Measurements from ENCODE around the gene SETD3. TPM values are rescaled to one million over a fixed set of nuclear protein-coding genes. Genes with fewer than 3 reads are reported as not detected.

Gene SETD3
- polyA plus RNA-seq, 1 donor (not counting 4 experiments of a cell fraction or from before 2014, with no cell fraction given), result 48.1 TPM

GRCh38 chr14:99476864-99477263, 3.8 kb downstream of the SETD3 start:
- Histone ChIP-seq H3K27ac (ENCODE audit: control insufficient read depth, insufficient read depth, low read length) (no peak overlapping the region), H3K27me3 (ENCODE audit: control insufficient read depth, extremely low read depth, insufficient read depth, low read length) (no peaks in the 10 kb centered on the region), H4K20me1 (ENCODE audit: control insufficient read depth, extremely low read depth, insufficient read depth, low read length) (no peaks in the 10 kb centered on the region), H3K4me3 (ENCODE audit: control insufficient read depth in 2 of 3, extremely low read depth in 1 of 3, insufficient read depth in 2 of 3, low read depth in 1 of 3, low read length in 3 of 3) (no peak overlapping the region), H2AFZ (ENCODE audit: control insufficient read depth, low read length) (no peak overlapping the region), H3K36me3 (ENCODE audit: control insufficient read depth in 2 of 2, extremely low read depth in 1 of 2, insufficient read depth in 2 of 2, low read length in 2 of 2) (no peaks in the 10 kb centered on the region), H3K4me2 (ENCODE audit: control insufficient read depth, extremely low read depth, insufficient read depth, low read depth, low read length) (no peak overlapping the region), H3K4me1 (ENCODE audit: control insufficient read depth, extremely low read depth, insufficient read depth, low read length) (peaks cover 27% of the 10 kb centered on the region), H3K79me2 (ENCODE audit: control insufficient read depth, insufficient read depth, low read length) (peaks cover 89% of the 10 kb centered on the region), H3K9me1 (ENCODE audit: control insufficient read depth, extremely low read depth, insufficient read depth, low read length) (no peaks in the 10 kb centered on the region), H3K9me3 (ENCODE audit: control insufficient read depth, low read depth, low read length) (no peaks in the 10 kb centered on the region), H3K9ac (ENCODE audit: control insufficient read depth, extremely low read depth, insufficient read depth, low read length) (no peak overlapping the region)
- dilution Hi-C loops (cut with MboI; ENCODE audit: extremely low pct_ligation_motif_present, low sequenced_read_pairs), result no loop called here
- DNase-seq (ENCODE audit: low read depth, low spot score), result no peak
- TF ChIP-seq CTCF (optimal IDR thresholded peaks at IDR 0.05 in 1 of 3, IDR thresholded peaks at IDR 0.05 in 1 of 3, conservative IDR thresholded peaks at IDR 0.05 in 1 of 3; ENCODE audit: extremely low read depth in 1 of 3, insufficient read depth in 2 of 3, low read length in 3 of 3) (no peak), EZH2 (IDR thresholded peaks at IDR 0.05; ENCODE audit: low read length) (no peak)
- FAIRE-seq, result no peak

GRCh38 chr14:99475660-99476059, 5.0 kb downstream of the SETD3 start:
- no peak for DNase-seq (ENCODE audit: low read depth, low spot score)
- Histone ChIP-seq H3K27ac (ENCODE audit: control insufficient read depth, insufficient read depth, low read length) (no peak overlapping the region), H3K9ac (ENCODE audit: control insufficient read depth, extremely low read depth, insufficient read depth, low read length) (no peak overlapping the region), H3K36me3 (ENCODE audit: control insufficient read depth in 2 of 2, extremely low read depth in 1 of 2, insufficient read depth in 2 of 2, low read length in 2 of 2) (no peaks in the 10 kb centered on the region), H4K20me1 (ENCODE audit: control insufficient read depth, extremely low read depth, insufficient read depth, low read length) (peaks cover under 1% of the 10 kb centered on the region), H3K9me3 (ENCODE audit: control insufficient read depth, low read depth, low read length) (no peaks in the 10 kb centered on the region), H3K4me2 (ENCODE audit: control insufficient read depth, extremely low read depth, insufficient read depth, low read depth, low read length) (peak overlapping the region; percentile 65), H3K79me2 (ENCODE audit: control insufficient read depth, insufficient read depth, low read length) (peaks cover 94% of the 10 kb centered on the region), H3K9me1 (ENCODE audit: control insufficient read depth, extremely low read depth, insufficient read depth, low read length) (no peaks in the 10 kb centered on the region), H2AFZ (ENCODE audit: control insufficient read depth, low read length) (no peak overlapping the region), H3K4me3 (ENCODE audit: control insufficient read depth in 2 of 3, extremely low read depth in 1 of 3, insufficient read depth in 2 of 3, low read depth in 1 of 3, low read length in 3 of 3) (peak overlapping the region in 1 of 3 experiments; percentile 28), H3K27me3 (ENCODE audit: control insufficient read depth, extremely low read depth, insufficient read depth, low read length) (no peaks in the 10 kb centered on the region), H3K4me1 (ENCODE audit: control insufficient read depth, extremely low read depth, insufficient read depth, low read length) (peaks cover 27% of the 10 kb centered on the region)
- no peak for TF ChIP-seq EZH2 (IDR thresholded peaks at IDR 0.05; ENCODE audit: low read length)
- no peak for TF ChIP-seq CTCF (optimal IDR thresholded peaks at IDR 0.05 in 1 of 3, IDR thresholded peaks at IDR 0.05 in 1 of 3, conservative IDR thresholded peaks at IDR 0.05 in 1 of 3; ENCODE audit: extremely low read depth in 1 of 3, insufficient read depth in 2 of 3, low read length in 3 of 3)
- dilution Hi-C loops (cut with MboI; ENCODE audit: extremely low pct_ligation_motif_present, low sequenced_read_pairs), result no loop called here
- FAIRE-seq, result no peak

Measured in keratinocyte (primary cell).